IMR-90 (cell line): ENCODE results near the gene DICER1. TPM values are rescaled to one million over a fixed set of nuclear protein-coding genes. Genes with fewer than 3 reads are reported as not detected.
A peak's percentile ranks its signal among the peaks of the same experiment; 100 is the strongest.

Experiments
- ATAC-seq: fragments of 200-7000 bp; cut with Tn5 transposase; 2 replicates; pipeline ENCODE4 v1.9.1; 2020; ENCODE audit warnings: low read depth, mild to moderate bottlenecking, moderate library complexity
- BruUV-seq: library from RNA; stranded (reverse); fragments of 400-500 nt; replicated peaks from 2 replicates; lab custom pipeline; 2021; lab: Mats Ljungman, UMichigan
- CTCF ChIA-PET: fragments of 300-600 bp; formaldehyde crosslinking; extraction: SDS; loops from one replicate; lab custom pipeline; 2021; ENCODE audit warnings: antibody characterized with exemption; lab: Yijun Ruan, JAX
- POLR2A ChIA-PET: fragments of 300-600 bp; sonication (Branson Sonifier 250); formaldehyde crosslinking; loops from one replicate; lab custom pipeline; 2022; ENCODE audit warnings: antibody characterized with exemption; ENCODE audit not compliant: unreplicated experiment; lab: Charles Lee
- DNase-seq: peaks from one replicate; pipeline ENCODE4 v3.0.0; 2013
- H2AFZ ChIP-seq: replicated peaks from 2 replicates; pipeline ENCODE3; 2013; ENCODE audit warnings: low read length, mild to moderate bottlenecking; ENCODE audit not compliant: poor library complexity
- H2AK5ac ChIP-seq: 2 replicates; pipeline ENCODE4 v1.6.1; 2013; ENCODE audit warnings: low read depth, low read length, inconsistent platforms
- H2AK9ac ChIP-seq: replicated peaks from 2 replicates; pipeline ENCODE3; 2013; ENCODE audit warnings: mild to moderate bottlenecking, low read depth, low read length, moderate library complexity; ENCODE audit not compliant: poor library complexity
- H2BK120ac ChIP-seq: 2 replicates; pipeline ENCODE4 v1.6.1; 2013; ENCODE audit warnings: low read depth, low read length, inconsistent platforms
- H2BK15ac ChIP-seq: 3 replicates; pipeline ENCODE4 v1.6.1; 2013; ENCODE audit warnings: low read depth, low read length, inconsistent platforms
- H2BK20ac ChIP-seq: 2 replicates; pipeline ENCODE4 v1.6.1; 2013; ENCODE audit warnings: low read depth, mild to moderate bottlenecking, inconsistent platforms, low read length, moderate library complexity
- H2BK5ac ChIP-seq: 2 replicates; pipeline ENCODE4 v1.6.1; 2013; ENCODE audit warnings: mild to moderate bottlenecking, low read depth, low read length, inconsistent platforms; ENCODE audit not compliant: poor library complexity, severe bottlenecking
- H3K14ac ChIP-seq: replicated peaks from 2 replicates; pipeline ENCODE4 v1.6.1; 2013; ENCODE audit warnings: low read depth, low read length, inconsistent platforms
- H3K18ac ChIP-seq: 2 replicates; pipeline ENCODE4 v1.6.1; 2013; ENCODE audit warnings: low read depth, low read length, control low read depth
- H3K23ac ChIP-seq: 2 replicates; pipeline ENCODE4 v1.6.1; 2013; ENCODE audit warnings: low read depth, low read length, inconsistent platforms
- H3K27ac ChIP-seq: 2 replicates; pipeline ENCODE4 v1.5.1; 2013; ENCODE audit warnings: mild to moderate bottlenecking, control low read depth, low read length; ENCODE audit not compliant: insufficient read depth
- H3K27me3 ChIP-seq: 2 replicates; pipeline ENCODE4 v1.6.1; 2013; ENCODE audit warnings: low read length; ENCODE audit not compliant: control insufficient read depth, insufficient read depth
- H3K36me3 ChIP-seq: 2 replicates; pipeline ENCODE4 v1.6.1; 2013; ENCODE audit warnings: low read length, mixed read lengths; ENCODE audit not compliant: control insufficient read depth, insufficient read depth
- H3K4ac ChIP-seq: 2 replicates; pipeline ENCODE4 v1.6.1; 2013; ENCODE audit warnings: low read depth, low read length, inconsistent platforms
- H3K4me1 ChIP-seq: 2 replicates; pipeline ENCODE4 v1.6.1; 2013; ENCODE audit warnings: low read length, mixed read lengths; ENCODE audit not compliant: control insufficient read depth, insufficient read depth
- H3K4me2 ChIP-seq: 2 replicates; pipeline ENCODE4 v1.6.1; 2013; ENCODE audit warnings: low read depth, mild to moderate bottlenecking, control low read depth, low read length, moderate library complexity
- H3K4me3 ChIP-seq: 2 replicates; pipeline ENCODE4 v1.5.1; 2013; ENCODE audit warnings: low read depth, mild to moderate bottlenecking, control low read depth, low read length, moderate library complexity; ENCODE audit not compliant: insufficient read depth
- H3K56ac ChIP-seq: 2 replicates; pipeline ENCODE4 v1.6.1; 2013; ENCODE audit warnings: low read length, inconsistent platforms; ENCODE audit not compliant: insufficient read depth; ENCODE audit errors: extremely low read depth
- H3K79me1 ChIP-seq, 2 experiments: 2 replicates each; pipeline ENCODE4 v1.6.1; 2013; ENCODE audit warnings: low read length in 2 of 2, inconsistent platforms in 1 of 2, low read depth in 1 of 2
- H3K9ac ChIP-seq: 2 replicates; pipeline ENCODE4 v1.6.1; 2013; ENCODE audit warnings: low read depth, low read length, control low read depth
- H3K9me1 ChIP-seq: 2 replicates; pipeline ENCODE4 v1.6.1; 2013; ENCODE audit warnings: low read length, inconsistent platforms; ENCODE audit not compliant: insufficient read depth
- H3K9me3 ChIP-seq: 2 replicates; pipeline ENCODE4 v1.6.1; 2013; ENCODE audit warnings: low read length; ENCODE audit not compliant: control insufficient read depth, insufficient read depth
- H4K20me1 ChIP-seq: 2 replicates; pipeline ENCODE4 v1.6.1; 2013; ENCODE audit warnings: low read length, inconsistent platforms; ENCODE audit not compliant: insufficient read depth
- H4K5ac ChIP-seq: 2 replicates; pipeline ENCODE4 v1.6.1; 2013; ENCODE audit warnings: mild to moderate bottlenecking, low read depth, low read length, control low read depth
- H4K8ac ChIP-seq, 2 experiments: 2 replicates each; pipeline ENCODE4 v1.6.1; 2013; ENCODE audit warnings: low read depth in 2 of 2, low read length in 2 of 2, control low read depth in 1 of 2, inconsistent platforms in 1 of 2
- H4K91ac ChIP-seq: 2 replicates; pipeline ENCODE4 v1.6.1; 2013; ENCODE audit warnings: low read depth, low read length, inconsistent platforms; ENCODE audit not compliant: insufficient read depth
- BHLHE40 ChIP-seq: fragments of 150-350 bp; IDR thresholded peaks from 2 replicates; pipeline ENCODE4 v1.6.1; 2016; ENCODE audit warnings: mild to moderate bottlenecking, low read depth, low read length
- CTCF ChIP-seq: conservative IDR thresholded peaks from 2 replicates; pipeline ENCODE4 v1.5.1; 2012; ENCODE audit warnings: mild to moderate bottlenecking, low read depth, low read length, improper control_type of control experiment
- FOS ChIP-seq: fragments of 150-350 bp; IDR thresholded peaks from 2 replicates; pipeline ENCODE4 v1.6.1; 2016; ENCODE audit warnings: low read depth, low read length
- MXI1 ChIP-seq: IDR thresholded peaks from 2 replicates; pipeline ENCODE4 v1.6.1; 2012; ENCODE audit warnings: low read depth, mild to moderate bottlenecking, low read length, moderate library complexity, borderline replicate concordance
- NFE2L2 ChIP-seq: fragments of 150-350 bp; IDR thresholded peaks from 2 replicates; pipeline ENCODE4 v1.6.1; 2016; ENCODE audit warnings: low read depth, mild to moderate bottlenecking, low read length
- RAD21 ChIP-seq: IDR thresholded peaks from 2 replicates; pipeline ENCODE4 v1.6.1; 2012; ENCODE audit warnings: low read length, improper control_type of control experiment
- RCOR1 ChIP-seq: IDR thresholded peaks from 2 replicates; pipeline ENCODE4 v1.6.1; 2012; ENCODE audit warnings: mild to moderate bottlenecking, low read length, improper control_type of control experiment; ENCODE audit not compliant: insufficient replicate concordance
- SMC3 ChIP-seq: fragments of 150-350 bp; IDR thresholded peaks from 2 replicates; pipeline ENCODE4 v1.6.1; 2016; ENCODE audit warnings: low read depth, mild to moderate bottlenecking, antibody characterized with exemption, low read length, moderate library complexity
- WGBS, 2 experiments: methylation state at CpG; one replicate each; pipeline versions ENCODE4 v1.1.5 to v1.1.7; 2013; ENCODE audit warnings: missing lambda C conversion rate in 2 of 2; ENCODE audit not compliant: insufficient read length in 1 of 2; ENCODE audit errors: extremely low coverage in 2 of 2; 5-methylcytosine and 5-hydroxymethylcytosine counted together
- dilution Hi-C: fragments of 300-500 bp; cut with HindIII; formaldehyde crosslinking; loops from one replicate; pipeline ENCODE4 v1.14.3; 2018; ENCODE audit warnings: low sequenced_read_pairs; ENCODE audit not compliant: unreplicated experiment
- in situ Hi-C: fragments of 300-500 bp; cut with MboI; formaldehyde crosslinking; loops from 3 replicates; pipeline ENCODE4 v1.14.3; 2019; ENCODE audit warnings: low sequenced_read_pairs, inconsistent platforms, mixed read lengths
- intact Hi-C: fragments of 100-400 bp; cut with micrococcal nuclease; formaldehyde crosslinking; loops from 2 replicates; pipeline ENCODE4 v1.10.0; 2022
- polyA plus RNA-seq, 3 experiments: library from polyadenylated mRNA; depleted of rRNA; stranded (reverse); fragments of >200 nt; gene quantifications; 2 replicates each; pipeline ENCODE4 v1.2.3, GENCODE V29; 2012; ENCODE audit warnings: low replicate concordance in 1 of 3
- total RNA-seq: library from RNA; depleted of rRNA; stranded (reverse); fragments of >200 nt; gene quantifications from 2 replicates; pipeline ENCODE4 v1.2.3, GENCODE V29; 2012

The DICER1 gene
- total and polyA plus RNA-seq, 2 of the 4 experiments (the other 2 are of a cell fraction) = 9.7 to 49.5 TPM

- Histone ChIP-seq H4K5ac (no peak overlapping the region), H3K4me2 (no peak overlapping the region), H2AFZ (no peak overlapping the region), H4K91ac (no peak overlapping the region), H3K56ac (no peak overlapping the region), H2BK120ac (no peak overlapping the region), H4K8ac (no peak overlapping the region), H3K14ac (no peak overlapping the region), H3K23ac (no peak overlapping the region), H2AK9ac (no peak overlapping the region), H3K9me1 (peaks cover 3% of the 10 kb centered on the region; the same call in 1 of the 2 replicates), H2BK20ac (no peak overlapping the region), H2BK5ac (no peak overlapping the region), H4K20me1 (0 out of 2 replicates have a peak, but pooled peaks cover 2% of the 10 kb centered on the region), H3K4me1 (no peaks in the 10 kb centered on the region), H3K27ac (no peak overlapping the region), H3K4me3 (no peak overlapping the region), H3K4ac (no peak overlapping the region), H3K9me3 (no peaks in the 10 kb centered on the region), H3K18ac (no peak overlapping the region), H3K36me3 (peaks cover 34% of the 10 kb centered on the region), H3K79me1 (peaks cover 33 to 45% of the 10 kb centered on the region in 2 experiments), H3K27me3 (no peaks in the 10 kb centered on the region), H2BK15ac (no peak overlapping the region), H3K9ac (no peak overlapping the region), H2AK5ac (no peak overlapping the region)
- in situ Hi-C loops (loop anchor here (5.0 kb wide), 1 partner anchor 412 kb away; no protein-coding TSS in a partner anchor), dilution Hi-C loops (no loop called here), intact Hi-C loops (loop anchor here (1.0 to 5.0 kb wide), 5 partner anchors 58 to 410 kb away; partner anchors contain the start of genes DICER1 and GSC)
- POLR2A ChIA-PET = interaction anchor here (0.6 kb wide), 1 partner anchor 13 kb away, joined by 3 read pairs; no protein-coding TSS in a partner anchor
- ATAC-seq (peak; percentile 85), DNase-seq (peak; percentile 55)
- CTCF ChIA-PET = interaction anchor here (0.6 to 1.8 kb wide), 3 partner anchors 11 to 409 kb away, joined by 3 to 5 read pairs (median 3); no protein-coding TSS in a partner anchor
- no CpG with 5 or more reads among the region's 3 CpGs for WGBS, 2 experiments
- no peak for TF ChIP-seq FOS
- peak; percentile 47 for TF ChIP-seq RAD21
- peak; percentile 52 for TF ChIP-seq CTCF
- peak; percentile 68 for TF ChIP-seq SMC3
- TF ChIP-seq MXI1 = no peak
- no peak for TF ChIP-seq NFE2L2
- TF ChIP-seq BHLHE40 = no peak
- no peak for TF ChIP-seq RCOR1
- BruUV-seq = no TSS peak
These were observed 58.2 kb downstream of the DICER1 start for GRCh38 chr14:95098984-95099599.
